CD4-positive, alpha-beta T cell treated with Interferon gamma for 1 hour (primary cell): ENCODE measurements around the gene LCOR.
"Not testable (repeated sequence)": the region's sequence is repeated elsewhere in the genome, so short reads cannot be mapped to it uniquely, and the experiment has no call there.

Experiments used
- DNase-seq: peaks from one replicate; pipeline ENCODE4 v3.0.0-alpha.2; 2020

LCOR gene

GRCh38 chr10:96840841-96841518 lies 8.9 kb downstream of the LCOR start:
- no peak for DNase-seq

GRCh38 chr10:96842896-96843723 lies 11.0 kb downstream of the LCOR start:
- DNase-seq: no peak

GRCh38 chr10:96843823-96844222 lies 11.7 kb downstream of the LCOR start:
- DNase-seq: no peak

- no peak for DNase-seq
Measured at GRCh38 chr10:96846395-96846794, 14.3 kb downstream of the LCOR start.

- no peak for DNase-seq
Measured at GRCh38 chr10:96846926-96847325, 14.8 kb downstream of the LCOR start.

GRCh38 chr10:96847356-96847755 lies 15.3 kb downstream of the LCOR start:
- DNase-seq: not testable (repeated sequence)

GRCh38 chr10:96850113-96850512 lies 18.0 kb downstream of the LCOR start:
- no peak for DNase-seq

- DNase-seq: no peak
Measured at GRCh38 chr10:96850825-96851224, 18.7 kb downstream of the LCOR start.

GRCh38 chr10:96851281-96851680 lies 19.2 kb downstream of the LCOR start:
- no peak for DNase-seq

- DNase-seq: no peak
Measured at GRCh38 chr10:96856317-96856716, 24.2 kb downstream of the LCOR start.

GRCh38 chr10:96857301-96858012 lies 25.4 kb downstream of the LCOR start:
- DNase-seq: no peak

- DNase-seq: no peak
Measured at GRCh38 chr10:96858038-96858705, 26.1 kb downstream of the LCOR start.

GRCh38 chr10:96858706-96859050 lies 26.6 kb downstream of the LCOR start:
- DNase-seq: no peak

GRCh38 chr10:96860631-96861277 lies 28.7 kb downstream of the LCOR start:
- no peak for DNase-seq

- DNase-seq: no peak
Measured at GRCh38 chr10:96863922-96864543, 31.9 kb downstream of the LCOR start.

GRCh38 chr10:96873086-96873485 lies 41.0 kb downstream of the LCOR start:
- no peak for DNase-seq

GRCh38 chr10:96873756-96874467 lies 41.8 kb downstream of the LCOR start:
- no peak for DNase-seq

- no peak for DNase-seq
Measured at GRCh38 chr10:96878057-96878456, 46.0 kb downstream of the LCOR start.

- DNase-seq: no peak
Measured at GRCh38 chr10:96880575-96880974, 48.5 kb downstream of the LCOR start.

GRCh38 chr10:96889415-96890171 lies 57.5 kb downstream of the LCOR start:
- no peak for DNase-seq

- DNase-seq: no peak
Measured at GRCh38 chr10:96890172-96890513, 58.0 kb downstream of the LCOR start.
